ENCODE data around the gene DDX21.
"Not testable (repeated sequence)": the region's sequence is repeated elsewhere in the genome, so short reads cannot be mapped to it uniquely, and the experiment has no call there.

Gene DDX21

GRCh38 chr10:68957284-68957615 is 1.3 kb downstream of the DDX21 start:
- H3K4me3 ChIP-seq (replicated peaks; ENCODE audit: low read depth, low read length), result peak overlapping the region; percentile 89
- TF ChIP-seq CTCF (IDR thresholded peaks at IDR 0.05; ENCODE audit: insufficient read depth, low read length, poor library complexity, severe bottlenecking), result no peak
- H3K27me3 ChIP-seq (replicated peaks; ENCODE audit: control insufficient read depth, insufficient read depth, low read length), result no peaks in the 10 kb centered on the region
- peaks cover 4% of the 10 kb centered on the region for H3K36me3 ChIP-seq (ENCODE audit: control insufficient read depth, insufficient read depth, low read length)
- no peak for DNase-seq (ENCODE audit: extremely low read depth, insufficient read length)

- DNase-seq (ENCODE audit: extremely low read depth, insufficient read length), result no peak
- H3K4me3 ChIP-seq (replicated peaks; ENCODE audit: low read depth, low read length), result peak overlapping the region; percentile 89
- H3K27me3 ChIP-seq (replicated peaks; ENCODE audit: control insufficient read depth, insufficient read depth, low read length), result no peaks in the 10 kb centered on the region
- TF ChIP-seq CTCF (IDR thresholded peaks at IDR 0.05; ENCODE audit: insufficient read depth, low read length, poor library complexity, severe bottlenecking), result no peak
- peaks cover 4% of the 10 kb centered on the region for H3K36me3 ChIP-seq (ENCODE audit: control insufficient read depth, insufficient read depth, low read length)
Observed at GRCh38 chr10:68957654-68958053, 1.7 kb downstream of the DDX21 start.

- Histone ChIP-seq H3K36me3 (ENCODE audit: control insufficient read depth, insufficient read depth, low read length) (peaks cover 10% of the 10 kb centered on the region), H3K4me3 (replicated peaks; ENCODE audit: low read depth, low read length) (peak overlapping the region; percentile 14; the same call in 1 of the 2 replicates), H3K27me3 (replicated peaks; ENCODE audit: control insufficient read depth, insufficient read depth, low read length) (no peaks in the 10 kb centered on the region)
- no peak for TF ChIP-seq CTCF (IDR thresholded peaks at IDR 0.05; ENCODE audit: insufficient read depth, low read length, poor library complexity, severe bottlenecking)
- no peak for DNase-seq (ENCODE audit: extremely low read depth, insufficient read length)
Observed at GRCh38 chr10:68959695-68960527, 3.9 kb downstream of the DDX21 start.

- no peak for TF ChIP-seq CTCF (IDR thresholded peaks at IDR 0.05; ENCODE audit: insufficient read depth, low read length, poor library complexity, severe bottlenecking)
- Histone ChIP-seq H3K36me3 (ENCODE audit: control insufficient read depth, insufficient read depth, low read length) (peaks cover 16% of the 10 kb centered on the region), H3K27me3 (replicated peaks; ENCODE audit: control insufficient read depth, insufficient read depth, low read length) (no peaks in the 10 kb centered on the region), H3K4me3 (replicated peaks; ENCODE audit: low read depth, low read length) (no peak overlapping the region)
- DNase-seq (ENCODE audit: extremely low read depth, insufficient read length), result no peak
Observed at GRCh38 chr10:68963151-68963550, 7.2 kb downstream of the DDX21 start.

- no peaks in the 10 kb centered on the region for H3K27me3 ChIP-seq (replicated peaks; ENCODE audit: control insufficient read depth, insufficient read depth, low read length)
- TF ChIP-seq CTCF (IDR thresholded peaks at IDR 0.05; ENCODE audit: insufficient read depth, low read length, poor library complexity, severe bottlenecking), result no peak
- no peak for DNase-seq (ENCODE audit: extremely low read depth, insufficient read length)
- H3K4me3 ChIP-seq (replicated peaks; ENCODE audit: low read depth, low read length), result no peak overlapping the region
- peaks cover 30% of the 10 kb centered on the region for H3K36me3 ChIP-seq (ENCODE audit: control insufficient read depth, insufficient read depth, low read length)
Observed at GRCh38 chr10:68973975-68974374, 18.0 kb downstream of the DDX21 start.

- not testable (repeated sequence) for DNase-seq (ENCODE audit: extremely low read depth, insufficient read length); H3K4me3 ChIP-seq (replicated peaks; ENCODE audit: low read depth, low read length); H3K27me3 ChIP-seq (replicated peaks; ENCODE audit: control insufficient read depth, insufficient read depth, low read length)
- peaks cover 24% of the 10 kb centered on the region for H3K36me3 ChIP-seq (ENCODE audit: control insufficient read depth, insufficient read depth, low read length)
Observed at GRCh38 chr10:68975936-68976473, 20.0 kb downstream of the DDX21 start.

GRCh38 chr10:68979738-68980137 is 23.8 kb downstream of the DDX21 start:
- H3K27me3 ChIP-seq (replicated peaks; ENCODE audit: control insufficient read depth, insufficient read depth, low read length); H3K4me3 ChIP-seq (replicated peaks; ENCODE audit: low read depth, low read length); DNase-seq (ENCODE audit: extremely low read depth, insufficient read length): not testable (repeated sequence)
- peaks cover 14% of the 10 kb centered on the region for H3K36me3 ChIP-seq (ENCODE audit: control insufficient read depth, insufficient read depth, low read length)

All from GM06990 (cell line).